NCI-H1930 (cell line): ENCODE measurements around the gene HOATZ.
A peak's percentile ranks its signal among the peaks of the same experiment; 100 is the strongest.

Experiments used
- DNase-seq, 2 experiments: peaks; one replicate each; lab custom pipeline; 2025; lab: John Stamatoyannopoulos, UW

HOATZ gene

GRCh38 chr11:111514216-111515031 is at the start of gene HOATZ:
TSS of gene HOATZ (plus strand) at chr11:111514778. CDS start at chr11:111514785, 7 bp downstream.
- peak; percentile 17 to 41 for DNase-seq

GRCh38 chr11:111465400-111465799 is 49.2 kb upstream of the HOATZ start:
- DNase-seq: no peak

- DNase-seq: no peak
Observed at GRCh38 chr11:111466615-111467014, 48.0 kb upstream of the HOATZ start.

GRCh38 chr11:111469200-111469599 is 45.4 kb upstream of the HOATZ start:
- DNase-seq: no peak

GRCh38 chr11:111472228-111472627 is 42.4 kb upstream of the HOATZ start:
- no peak for DNase-seq

- no peak for DNase-seq
Observed at GRCh38 chr11:111474432-111474831, 40.1 kb upstream of the HOATZ start.

- no peak for DNase-seq
Observed at GRCh38 chr11:111476366-111476765, 38.2 kb upstream of the HOATZ start.

- no peak for DNase-seq
Observed at GRCh38 chr11:111476956-111477355, 37.6 kb upstream of the HOATZ start.

- DNase-seq: no peak
Observed at GRCh38 chr11:111477898-111478297, 36.7 kb upstream of the HOATZ start.

- no peak for DNase-seq
Observed at GRCh38 chr11:111479666-111480065, 34.9 kb upstream of the HOATZ start.

- no peak for DNase-seq
Observed at GRCh38 chr11:111483431-111483830, 31.1 kb upstream of the HOATZ start.

- no peak for DNase-seq
Observed at GRCh38 chr11:111490496-111490895, 24.1 kb upstream of the HOATZ start.

GRCh38 chr11:111494040-111494439 is 20.5 kb upstream of the HOATZ start:
- DNase-seq: no peak

GRCh38 chr11:111499483-111499882 is 15.1 kb upstream of the HOATZ start:
- no peak for DNase-seq

GRCh38 chr11:111500481-111500880 is 14.1 kb upstream of the HOATZ start:
- DNase-seq: no peak

GRCh38 chr11:111502611-111503010 is 12.0 kb upstream of the HOATZ start:
- DNase-seq: no peak

- no peak for DNase-seq
Observed at GRCh38 chr11:111510311-111510710, 4.3 kb upstream of the HOATZ start.

GRCh38 chr11:111512296-111513239 is 2.0 kb upstream of the HOATZ start, which contains the start of gene BTG4:
TSS of gene BTG4 (minus strand) at chr11:111512386. CDS start at chr11:111498776, 13,610 bp downstream.
- peak; percentile 11 to 31 for DNase-seq

- DNase-seq: no peak
Observed at GRCh38 chr11:111513240-111513605, 1.4 kb upstream of the HOATZ start.

GRCh38 chr11:111515591-111515990 is 1.0 kb downstream of the HOATZ start:
- DNase-seq: no peak

- DNase-seq: no peak
Observed at GRCh38 chr11:111518668-111519067, 4.1 kb downstream of the HOATZ start.

GRCh38 chr11:111520560-111520959 is 6.0 kb downstream of the HOATZ start:
- no peak for DNase-seq

- no peak for DNase-seq
Observed at GRCh38 chr11:111521135-111521534, 6.6 kb downstream of the HOATZ start.
